ENCODE results near the gene POU3F1.

POU3F1 gene

GRCh38 chr1:38093569-38094520 is 47.3 kb upstream of the POU3F1 start:
- Histone ChIP-seq H3K27ac (ENCODE audit: low read depth, low read length) (no peak overlapping the region), H3K4me3 (ENCODE audit: insufficient read depth, low read length, poor library complexity, severe bottlenecking) (no peak overlapping the region), H3K9me2 (replicated peaks; ENCODE audit: insufficient read depth, low read length) (no peaks in the 10 kb centered on the region), H3K36me3 (ENCODE audit: low read length) (no peaks in the 10 kb centered on the region), H3K9me3 (ENCODE audit: insufficient read depth, low read length) (no peaks in the 10 kb centered on the region), H3K79me2 (ENCODE audit: insufficient read depth, low read length) (no peaks in the 10 kb centered on the region), H3F3A (ENCODE audit: insufficient read depth) (no peaks in the 10 kb centered on the region), H3K27me3 (ENCODE audit: low read length) (no peaks in the 10 kb centered on the region), H4K20me1 (ENCODE audit: low read depth, low read length) (no peaks in the 10 kb centered on the region), H3K9ac (ENCODE audit: low read length) (no peak overlapping the region), H2AFZ (ENCODE audit: low read depth, low read length, severe bottlenecking) (no peak overlapping the region), H3K4me2 (ENCODE audit: low read depth, low read length, poor library complexity, severe bottlenecking) (no peak overlapping the region)
- TF ChIP-seq EZH2phosphoT487 (conservative IDR thresholded peaks at IDR 0.05; ENCODE audit: low read length) (no peak), CTCF (IDR thresholded peaks at IDR 0.05; ENCODE audit: insufficient read depth, low read length, poor library complexity, severe bottlenecking) (no peak)

- TF ChIP-seq EZH2phosphoT487 (conservative IDR thresholded peaks at IDR 0.05; ENCODE audit: low read length) = no peak
- TF ChIP-seq CTCF (IDR thresholded peaks at IDR 0.05; ENCODE audit: insufficient read depth, low read length, poor library complexity, severe bottlenecking) = no peak
- Histone ChIP-seq H2AFZ (ENCODE audit: low read depth, low read length, severe bottlenecking) (no peak overlapping the region), H3K27me3 (ENCODE audit: low read length) (no peaks in the 10 kb centered on the region), H3K9me2 (replicated peaks; ENCODE audit: insufficient read depth, low read length) (no peaks in the 10 kb centered on the region), H3K4me3 (ENCODE audit: insufficient read depth, low read length, poor library complexity, severe bottlenecking) (no peak overlapping the region), H3K4me2 (ENCODE audit: low read depth, low read length, poor library complexity, severe bottlenecking) (no peak overlapping the region), H3K27ac (ENCODE audit: low read depth, low read length) (no peak overlapping the region), H4K20me1 (ENCODE audit: low read depth, low read length) (no peaks in the 10 kb centered on the region), H3K9ac (ENCODE audit: low read length) (no peak overlapping the region), H3K36me3 (ENCODE audit: low read length) (no peaks in the 10 kb centered on the region), H3K9me3 (ENCODE audit: insufficient read depth, low read length) (no peaks in the 10 kb centered on the region), H3F3A (ENCODE audit: insufficient read depth) (no peaks in the 10 kb centered on the region), H3K79me2 (ENCODE audit: insufficient read depth, low read length) (no peaks in the 10 kb centered on the region)
These were observed 45.7 kb upstream of the POU3F1 start for GRCh38 chr1:38092256-38092655.

GRCh38 chr1:38090796-38091195 is 44.2 kb upstream of the POU3F1 start:
- Histone ChIP-seq H3K36me3 (ENCODE audit: low read length) (no peaks in the 10 kb centered on the region), H2AFZ (ENCODE audit: low read depth, low read length, severe bottlenecking) (no peak overlapping the region), H3K4me3 (ENCODE audit: insufficient read depth, low read length, poor library complexity, severe bottlenecking) (no peak overlapping the region), H3K27me3 (ENCODE audit: low read length) (no peaks in the 10 kb centered on the region), H4K20me1 (ENCODE audit: low read depth, low read length) (no peaks in the 10 kb centered on the region), H3K79me2 (ENCODE audit: insufficient read depth, low read length) (no peaks in the 10 kb centered on the region), H3K9ac (ENCODE audit: low read length) (no peak overlapping the region), H3K4me2 (ENCODE audit: low read depth, low read length, poor library complexity, severe bottlenecking) (no peak overlapping the region), H3F3A (ENCODE audit: insufficient read depth) (no peaks in the 10 kb centered on the region), H3K27ac (ENCODE audit: low read depth, low read length) (no peak overlapping the region), H3K9me2 (replicated peaks; ENCODE audit: insufficient read depth, low read length) (no peaks in the 10 kb centered on the region), H3K9me3 (ENCODE audit: insufficient read depth, low read length) (no peaks in the 10 kb centered on the region)
- TF ChIP-seq EZH2phosphoT487 (conservative IDR thresholded peaks at IDR 0.05; ENCODE audit: low read length) (no peak), CTCF (IDR thresholded peaks at IDR 0.05; ENCODE audit: insufficient read depth, low read length, poor library complexity, severe bottlenecking) (no peak)

All from SU-DHL-6 (cell line).